HepG2 (cell line): ENCODE data around the gene ZNF384. TPM values are rescaled to one million over a fixed set of nuclear protein-coding genes. Genes with fewer than 3 reads are reported as not detected.

Experiments
- ATAC-seq: fragments of 200-7000 bp; cut with Tn5 transposase; 3 replicates; pipeline ENCODE4 v1.9.1; 2020; ENCODE audit warnings: mild to moderate bottlenecking, moderate library complexity
- BruUV-seq: library from RNA; stranded (reverse); fragments of 400-500 nt; replicated peaks from 2 replicates; lab custom pipeline; 2021; lab: Mats Ljungman, UMichigan
- CTCF ChIA-PET: fragments of 300-600 bp; formaldehyde crosslinking; extraction: SDS; loops from one replicate; lab custom pipeline; 2021; ENCODE audit warnings: low total read pairs, inconsistent platforms, low intra/inter-chr PET ratio; lab: Yijun Ruan, JAX
- POLR2A ChIA-PET: fragments of 350-600 bp; sonication (Branson Sonifier 250); formaldehyde crosslinking; loops from one replicate; lab custom pipeline; 2020; ENCODE audit warnings: antibody characterized with exemption, inconsistent platforms; lab: Yijun Ruan, JAX
- DNase-seq: peaks from one replicate; pipeline ENCODE4 v3.0.0-alpha.2; 2015; ENCODE audit warnings: low spot score
- FAIRE-seq: peaks from 3 replicates; lab custom pipeline; 2011; peaks lifted over from hg19 to GRCh38; lab: Jason Lieb, UNC
- H2AFZ ChIP-seq: one replicate; pipeline ENCODE4 v1.6.1; 2011; ENCODE audit warnings: low read length, inconsistent platforms
- H3K27ac ChIP-seq: fragments of 300-600 bp; 3 replicates; pipeline ENCODE4 v1.8.0; 2011; ENCODE audit warnings: mixed run types, mild to moderate bottlenecking, mixed read lengths, low read length, inconsistent platforms; ENCODE audit not compliant: insufficient read depth; ENCODE audit errors: extremely low read length
- H3K27me3 ChIP-seq, 2 experiments: fragments of 200-600 bp in 1 of 2; 2 replicates in 1 of 2; 3 replicates in 1 of 2; pipeline versions ENCODE4 v1.6.0 to v1.8.0; 2011; ENCODE audit warnings: low read length in 2 of 2, mild to moderate bottlenecking in 2 of 2, moderate library complexity in 2 of 2, inconsistent platforms in 1 of 2; ENCODE audit not compliant: insufficient read depth in 2 of 2, control insufficient read depth in 1 of 2
- H3K36me3 ChIP-seq, 2 experiments: fragments of 200-600 bp in 1 of 2; replicated peaks in 1 of 2; 2 replicates in 1 of 2; 3 replicates in 1 of 2; pipeline versions ENCODE4 v1.5.1 to v1.8.0; 2011; ENCODE audit warnings: low read length in 2 of 2, inconsistent platforms in 1 of 2; ENCODE audit not compliant: insufficient read depth in 2 of 2, control insufficient read depth in 1 of 2
- H3K4me1 ChIP-seq: 2 replicates; pipeline ENCODE4 v1.5.1; 2012; ENCODE audit warnings: low read length, inconsistent platforms; ENCODE audit not compliant: insufficient read depth
- H3K4me2 ChIP-seq: 2 replicates; pipeline ENCODE4 v1.6.0; 2011; ENCODE audit warnings: low read depth, low read length, inconsistent platforms
- H3K4me3 ChIP-seq, 3 experiments: fragments of 200-600 bp in 1 of 3; sonication (generic), shearing (Covaris generic) in 1 of 3; replicated peaks in 1 of 3; 2 replicates each; pipeline ENCODE4 v1.5.1; 2011 to 2016; ENCODE audit warnings: low read length in 3 of 3, inconsistent platforms in 2 of 3, low read depth in 2 of 3, mild to moderate bottlenecking in 2 of 3, control low read depth in 1 of 3, mixed read lengths in 1 of 3; ENCODE audit not compliant: insufficient read depth in 1 of 3
- H3K79me2 ChIP-seq: one replicate; pipeline ENCODE4 v1.6.1; 2011; ENCODE audit warnings: low read length, inconsistent platforms; ENCODE audit not compliant: insufficient read depth
- H3K9ac ChIP-seq: 2 replicates; pipeline ENCODE4 v1.6.0; 2011; ENCODE audit warnings: mild to moderate bottlenecking, low read depth, low read length, inconsistent platforms; ENCODE audit not compliant: insufficient read depth
- H3K9me3 ChIP-seq: 2 replicates; pipeline ENCODE4 v1.5.1; 2012; ENCODE audit warnings: mild to moderate bottlenecking, low read length
- H4K20me1 ChIP-seq: 2 replicates; pipeline ENCODE4 v1.6.0; 2011; ENCODE audit warnings: inconsistent platforms, mild to moderate bottlenecking, low read length, moderate library complexity; ENCODE audit not compliant: insufficient read depth
- CEBPB ChIP-seq: IDR thresholded peaks from 2 replicates; pipeline ENCODE4 v1.6.1; 2011; ENCODE audit warnings: low read depth, low read length, improper control_type of control experiment, borderline replicate concordance
- HNF1B ChIP-seq: sonication (generic); formaldehyde crosslinking; IDR thresholded peaks from 2 replicates; pipeline ENCODE4 v1.5.1; 2020; ENCODE audit warnings: mild to moderate bottlenecking, moderate library complexity, missing genetic modification reagents
- MIER3 ChIP-seq: IDR thresholded peaks from 2 replicates; pipeline ENCODE4 v1.6.1; 2016; ENCODE audit warnings: missing compliant biosample characterization, borderline replicate concordance
- POLR2G ChIP-seq: fragments of 200-400 bp; formaldehyde crosslinking; IDR thresholded peaks from 2 replicates; pipeline ENCODE4 v1.6.1; 2018; ENCODE audit warnings: mild to moderate bottlenecking, low read depth, low read length, moderate library complexity
- RBM22 ChIP-seq: fragments of 200-400 bp; formaldehyde crosslinking; optimal IDR thresholded peaks from 2 replicates; pipeline ENCODE3; 2017; ENCODE audit warnings: mild to moderate bottlenecking, low read length, moderate library complexity
- THAP11 ChIP-seq: IDR thresholded peaks from 2 replicates; pipeline ENCODE4 v1.6.1; 2016; ENCODE audit warnings: missing biosample characterization, missing genetic modification reagents
- WGBS: methylation state at CpG from one replicate; pipeline ENCODE4 v1.1.6; 2017; ENCODE audit warnings: low lambda C conversion rate; 5-methylcytosine and 5-hydroxymethylcytosine counted together
- in situ Hi-C: cut with HindIII; loops from 2 replicates; pipeline ENCODE4 v1.10.0; 2017; ENCODE audit warnings: low pct_unique_long_range_greater_than_20kb; ENCODE audit not compliant: extremely low pct_ligation_motif_present
- intact Hi-C: fragments of 100-400 bp; cut with micrococcal nuclease; formaldehyde crosslinking; loops from one replicate; pipeline ENCODE4 v1.10.0; 2022; ENCODE audit not compliant: unreplicated experiment
- polyA plus RNA-seq, 8 experiments: library from polyadenylated mRNA; depleted of rRNA in 3 of 8; stranded (reverse) in 7 of 8; unstranded in 1 of 8; fragments of >200 nt; fragmentation: Illumina TruSeq in 4 of 8; extraction: Trizol in 4 of 8; gene quantifications; 2 replicates each; pipeline versions ENCODE4 v1.2.1 to v1.2.3, GENCODE V29; 2011 to 2016; ENCODE audit warnings: low read depth in 4 of 8, missing spikeins in 1 of 8, mixed read lengths in 1 of 8; ENCODE audit not compliant: insufficient read depth in 1 of 8
- total RNA-seq, 5 experiments: library from RNA; depleted of rRNA; stranded (reverse); fragments of >200 nt; fragmentation: Illumina TruSeq; extraction: Trizol; gene quantifications; 2 replicates each; pipeline ENCODE4 v1.2.3, GENCODE V29; 2016; ENCODE audit warnings: low read depth in 1 of 5
- TF ChIP-seq, protein P1 (sequence below), 2 experiments: fragments of 450-650 bp in 1 of 2; sonication (generic) in 1 of 2; formaldehyde crosslinking; IDR thresholded peaks; 2 replicates each; pipeline versions ENCODE4 v1.5.0 to v1.8.0; 2020 to 2022; ENCODE audit warnings: mild to moderate bottlenecking in 1 of 2, missing genetic modification reagents in 1 of 2

Gene ZNF384
- total and polyA plus RNA-seq, 2 of the 13 experiments (the other 11 are each of a cell fraction or from before 2014, with no cell fraction given): 23.6 to 55.3 TPM

DNA sequence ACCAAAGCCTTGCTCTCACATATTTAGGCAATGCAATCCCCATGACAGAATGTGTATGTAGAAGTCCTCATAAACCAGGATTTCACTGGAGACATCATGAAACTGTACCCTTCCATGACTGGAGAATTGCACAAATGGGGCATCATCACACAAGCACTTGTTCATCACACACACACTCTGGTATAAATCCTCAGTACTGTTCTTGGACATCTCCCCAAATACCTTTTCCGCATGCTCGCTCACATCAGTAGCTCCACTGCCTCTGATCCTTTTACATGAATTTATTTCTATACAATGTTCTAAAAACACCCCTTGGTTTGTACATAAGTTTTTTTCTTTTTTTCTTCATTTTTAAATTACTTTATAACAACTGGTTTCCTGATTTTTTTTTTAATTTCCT is 23.0 kb downstream of the ZNF384 start (continued):
- no peak for TF ChIP-seq HNF1B

GRCh38 chr12:6664902-6665301 is 24.3 kb downstream of the ZNF384 start:
- CTCF ChIA-PET: no interaction called here
- H3K27ac ChIP-seq: no peak overlapping the region
- no peak overlapping the region for H3K9ac ChIP-seq
- FAIRE-seq: no peak
- H3K9me3 ChIP-seq: no peaks in the 10 kb centered on the region
- WGBS: 97% methylated on average over 2 of the region's 2 CpGs
- no peaks in the 10 kb centered on the region; a peak in 1 of 5 replicates for H3K27me3 ChIP-seq
- in situ Hi-C loops: loop anchor here (5.0 kb wide), 1 partner anchor 32 kb away; no protein-coding TSS in a partner anchor
- H3K36me3 ChIP-seq: peaks cover 5 to 30% of the 10 kb centered on the region in 2 experiments
- TF ChIP-seq MIER3: no peak
- TF ChIP-seq POLR2G: 0 out of 2 replicates have a peak, but pooled peaks have one; percentile 7
- TF ChIP-seq, protein P1, sequence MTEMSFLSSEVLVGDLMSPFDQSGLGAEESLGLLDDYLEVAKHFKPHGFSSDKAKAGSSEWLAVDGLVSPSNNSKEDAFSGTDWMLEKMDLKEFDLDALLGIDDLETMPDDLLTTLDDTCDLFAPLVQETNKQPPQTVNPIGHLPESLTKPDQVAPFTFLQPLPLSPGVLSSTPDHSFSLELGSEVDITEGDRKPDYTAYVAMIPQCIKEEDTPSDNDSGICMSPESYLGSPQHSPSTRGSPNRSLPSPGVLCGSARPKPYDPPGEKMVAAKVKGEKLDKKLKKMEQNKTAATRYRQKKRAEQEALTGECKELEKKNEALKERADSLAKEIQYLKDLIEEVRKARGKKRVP (CRISPR knock-in tag; IDR thresholded peaks at IDR 0.05): no peak
- no peak for TF ChIP-seq THAP11 (CRISPR knock-in tag)
- TF ChIP-seq RBM22: peak; percentile 83
- TF ChIP-seq CEBPB: 0 out of 2 replicates have a peak, but pooled peaks have one; percentile 25
- BruUV-seq: no TSS peak
- POLR2A ChIA-PET: interaction anchor here (2.9 to 3.4 kb wide), 2 partner anchors 24 to 59 kb away, joined by 10 to 19 read pairs; partner anchors contain the start of genes COPS7A and ZNF384
- H3K4me2 ChIP-seq: no peak overlapping the region
- DNase-seq: no peak
- peaks cover 18% of the 10 kb centered on the region for H3K4me1 ChIP-seq
- no peaks in the 10 kb centered on the region for H4K20me1 ChIP-seq
- intact Hi-C loops: no loop called here
- no peak overlapping the region for H2AFZ ChIP-seq
- no peak for ATAC-seq
- peaks cover 7% of the 10 kb centered on the region for H3K79me2 ChIP-seq
- no peak overlapping the region for H3K4me3 ChIP-seq
